Measurements from ENCODE around the gene NEK10. TPM values are rescaled to one million over a fixed set of nuclear protein-coding genes. Genes with fewer than 3 reads are reported as not detected.

Gene NEK10
- polyA plus RNA-seq, 6 donors from 2014 or later, result 0.35 TPM; not detected in 5

DNA sequence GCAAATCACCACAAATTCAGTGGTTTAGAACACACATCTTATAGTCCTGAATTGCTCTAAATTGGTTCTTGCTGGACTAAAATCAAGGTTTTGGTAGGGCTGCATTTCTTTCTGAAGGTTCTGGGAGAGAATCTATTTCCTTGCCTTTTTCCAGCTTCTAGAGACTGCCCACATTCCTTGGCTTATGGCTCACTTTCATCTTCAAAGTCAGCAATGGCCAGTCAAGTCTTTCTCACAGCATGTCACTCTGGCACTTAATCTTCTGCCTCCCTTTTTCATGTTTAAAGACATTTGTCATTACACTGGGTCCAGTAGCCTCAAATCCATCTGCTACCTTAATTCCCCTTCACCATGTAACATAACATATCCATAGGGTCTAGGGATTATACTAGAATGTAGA, 149.0 kb downstream of the NEK10 start:
- Mint-ChIP-seq H3K27me3 (no peaks in the 10 kb centered on the region), H3K4me3 (no peak overlapping the region), H3K27ac (no peak overlapping the region), H3K36me3 (no peaks in the 10 kb centered on the region), H3K9me3 (peaks cover 0 to 5% (median 0%) of the 10 kb centered on the region in 7 donors), H3K4me1 (no peaks in the 10 kb centered on the region)
- ATAC-seq (ENCODE audit: low read depth in 2 of 2) (no peak), DNase-seq (no peak)

GRCh38 chr3:27219127-27219845, 149.9 kb downstream of the NEK10 start:
- Mint-ChIP-seq H3K27me3 (no peaks in the 10 kb centered on the region), H3K4me3 (no peak overlapping the region), H3K9me3 (peaks cover 0 to 5% (median 0%) of the 10 kb centered on the region in 7 donors), H3K36me3 (no peaks in the 10 kb centered on the region), H3K27ac (no peak overlapping the region), H3K4me1 (no peaks in the 10 kb centered on the region)
- DNase-seq, result no peak
- ATAC-seq (ENCODE audit: low read depth in 2 of 2), result no peak

DNA sequence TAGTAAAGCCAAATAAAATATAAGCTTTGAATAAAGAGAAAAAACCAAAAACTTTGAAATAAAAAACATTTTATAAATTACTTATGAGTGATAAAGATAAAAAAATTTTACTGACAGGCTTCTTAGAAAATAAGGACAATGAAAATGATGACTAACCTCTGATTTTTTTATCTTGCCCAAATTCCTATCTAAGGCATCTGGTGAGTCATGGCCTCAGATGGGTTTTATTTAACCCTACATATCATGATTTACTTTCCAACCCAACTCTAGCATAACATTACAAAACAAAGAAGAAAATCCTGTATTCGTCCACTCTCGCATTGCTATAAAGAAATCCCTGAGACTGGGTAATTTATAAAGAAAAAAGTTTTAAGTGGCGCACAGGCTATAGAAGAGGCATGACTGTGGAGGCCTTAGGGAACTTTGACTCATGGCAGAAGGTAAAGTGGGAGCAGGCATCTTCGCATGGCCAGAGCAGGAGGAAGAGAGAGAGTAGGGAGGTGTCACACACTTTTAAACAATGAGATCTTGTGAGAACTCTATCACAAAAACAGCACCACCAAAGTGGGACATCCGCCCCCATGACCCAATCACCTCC, 152.1 kb downstream of the NEK10 start:
- H3K27ac Mint-ChIP-seq, result peak overlapping the region in 1 of 6 donors; percentile 5
- H3K9me3 Mint-ChIP-seq, result peaks cover 0 to 5% (median 0%) of the 10 kb centered on the region in 7 donors
- no peak overlapping the region for H3K4me3 Mint-ChIP-seq

GRCh38 chr3:27216295-27216855, 152.8 kb downstream of the NEK10 start:
- ATAC-seq (ENCODE audit: low read depth in 2 of 2) (no peak), DNase-seq (no peak)
- Mint-ChIP-seq H3K27ac (peak overlapping the region in 1 of 6 donors; percentile 35), H3K9me3 (peaks cover 0 to 5% (median 0%) of the 10 kb centered on the region in 7 donors), H3K27me3 (no peaks in the 10 kb centered on the region), H3K4me1 (no peaks in the 10 kb centered on the region), H3K36me3 (no peaks in the 10 kb centered on the region), H3K4me3 (no peak overlapping the region)

More for the DNA sequence above, 152.1 kb downstream of the NEK10 start:
- H3K27me3 Mint-ChIP-seq, result no peaks in the 10 kb centered on the region
- no peaks in the 10 kb centered on the region for H3K4me1 Mint-ChIP-seq
- no peaks in the 10 kb centered on the region for H3K36me3 Mint-ChIP-seq
- DNase-seq (no peak), ATAC-seq (ENCODE audit: low read depth in 2 of 2) (no peak)

- Mint-ChIP-seq H3K27me3 (no peaks in the 10 kb centered on the region), H3K36me3 (no peaks in the 10 kb centered on the region), H3K4me1 (no peaks in the 10 kb centered on the region), H3K4me3 (no peak overlapping the region), H3K27ac (no peak overlapping the region), H3K9me3 (peaks cover 0 to 4% (median 0%) of the 10 kb centered on the region in 7 donors)
- no peak for ATAC-seq (ENCODE audit: low read depth in 2 of 2)
- no peak for DNase-seq
These were observed 155.7 kb downstream of the NEK10 start for GRCh38 chr3:27213450-27213849.

DNA sequence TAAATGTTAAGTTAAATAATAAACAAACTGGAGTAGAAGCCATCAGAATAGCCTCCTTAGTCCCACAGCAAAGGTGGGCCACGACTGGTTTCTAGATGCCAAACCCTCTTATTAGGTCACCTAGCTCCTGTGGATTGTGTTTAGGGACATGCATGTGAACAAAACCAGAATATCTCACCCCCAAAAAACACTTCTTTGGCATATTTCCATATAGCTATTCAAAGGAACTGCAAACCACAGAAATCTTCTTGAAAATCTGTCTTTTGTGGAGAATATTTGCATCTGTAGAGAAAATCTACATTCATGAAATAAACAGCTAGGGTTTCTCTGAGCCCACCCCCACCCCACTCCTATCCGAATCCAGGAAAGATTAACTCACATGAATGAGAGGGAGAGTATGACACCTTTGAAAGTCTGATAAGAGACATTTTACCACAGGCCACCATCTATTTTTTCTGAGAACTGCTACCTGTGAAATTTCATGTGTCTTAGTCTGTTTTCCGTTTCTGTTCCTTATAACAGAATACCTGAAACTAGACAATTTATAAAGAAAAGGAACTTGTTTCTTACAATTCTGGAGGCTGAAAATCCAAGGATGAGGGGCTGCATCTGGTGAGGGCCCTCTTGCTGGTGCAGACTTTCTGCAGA, 159.4 kb downstream of the NEK10 start:
- Mint-ChIP-seq H3K4me1 (no peaks in the 10 kb centered on the region), H3K9me3 (peaks cover 0 to 8% (median 4%) of the 10 kb centered on the region in 7 donors), H3K27ac (no peak overlapping the region), H3K4me3 (no peak overlapping the region), H3K36me3 (peaks cover 0 to 4% of the 10 kb centered on the region in 2 donors), H3K27me3 (no peaks in the 10 kb centered on the region)
- ATAC-seq (ENCODE audit: low read depth in 2 of 2) (no peak), DNase-seq (no peak)

- H3K36me3 Mint-ChIP-seq, result peaks cover 0 to 4% of the 10 kb centered on the region in 2 donors
- peaks cover 0 to 8% (median 4%) of the 10 kb centered on the region in 7 donors for H3K9me3 Mint-ChIP-seq
- DNase-seq (no peak), ATAC-seq (ENCODE audit: low read depth in 2 of 2) (no peak)
- H3K4me3 Mint-ChIP-seq, result no peak overlapping the region
- no peaks in the 10 kb centered on the region for H3K27me3 Mint-ChIP-seq
- no peaks in the 10 kb centered on the region for H3K4me1 Mint-ChIP-seq
- H3K27ac Mint-ChIP-seq, result no peak overlapping the region
These were observed 160.1 kb downstream of the NEK10 start for GRCh38 chr3:27208961-27209616.

GRCh38 chr3:27202959-27203358, 166.2 kb downstream of the NEK10 start:
- H3K27ac Mint-ChIP-seq, result no peak overlapping the region
- H3K4me1 Mint-ChIP-seq, result no peaks in the 10 kb centered on the region

GRCh38 chr3:27201492-27201891, 167.7 kb downstream of the NEK10 start:
- Mint-ChIP-seq H3K4me3 (no peak overlapping the region), H3K4me1 (no peaks in the 10 kb centered on the region), H3K36me3 (peaks cover 0 to 3% of the 10 kb centered on the region in 2 donors), H3K27ac (no peak overlapping the region), H3K9me3 (peaks cover 0 to 17% (median 9%) of the 10 kb centered on the region in 7 donors), H3K27me3 (no peaks in the 10 kb centered on the region)
- no peak for DNase-seq
- no peak for ATAC-seq (ENCODE audit: low read depth in 2 of 2)

More at GRCh38 chr3:27202959-27203358, 166.2 kb downstream of the NEK10 start:
- peaks cover 0 to 4% of the 10 kb centered on the region in 2 donors for H3K36me3 Mint-ChIP-seq
- no peaks in the 10 kb centered on the region for H3K27me3 Mint-ChIP-seq
- DNase-seq, result no peak
- no peak for ATAC-seq (ENCODE audit: low read depth in 2 of 2)
- no peak overlapping the region for H3K4me3 Mint-ChIP-seq
- H3K9me3 Mint-ChIP-seq, result peaks cover 3 to 16% (median 8%) of the 10 kb centered on the region in 7 donors

DNA sequence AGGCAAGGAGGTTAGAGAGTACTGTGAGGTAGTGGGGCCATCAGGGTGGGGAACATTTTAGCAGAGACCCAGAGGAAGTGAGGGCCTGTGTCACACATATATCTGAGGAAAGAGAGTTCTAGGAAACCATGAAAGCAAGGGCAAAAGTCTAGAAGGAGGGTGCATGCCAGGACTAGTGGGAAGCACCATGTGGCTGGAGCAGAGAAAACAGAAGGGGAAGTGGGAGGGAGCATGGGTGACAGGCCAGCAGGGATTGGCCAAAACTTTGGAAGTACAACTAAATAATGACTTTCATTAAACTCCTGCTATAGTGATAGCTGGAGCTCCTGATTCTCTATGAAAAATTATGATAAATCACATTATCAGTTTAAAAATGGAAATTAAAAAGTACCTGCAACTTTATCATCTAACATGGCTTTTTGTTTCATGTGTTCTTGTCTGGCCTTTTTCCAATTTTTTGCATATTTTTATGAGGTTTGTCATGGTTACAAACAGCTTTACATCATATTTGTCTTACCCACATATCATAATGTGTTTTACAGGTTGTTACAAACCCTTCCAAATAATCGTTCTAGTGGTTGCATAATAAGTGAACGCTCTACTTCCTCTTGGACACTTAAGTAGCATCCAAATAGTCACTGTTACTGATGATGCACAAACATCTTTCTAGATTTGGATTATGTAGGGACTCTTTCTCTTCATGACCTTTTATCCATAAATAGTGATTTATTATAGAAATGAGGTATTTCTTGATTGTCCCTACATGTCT, 168.3 kb downstream of the NEK10 start:
- Mint-ChIP-seq H3K9me3 (peaks cover 0 to 17% (median 8%) of the 10 kb centered on the region in 7 donors), H3K4me1 (no peaks in the 10 kb centered on the region), H3K36me3 (no peaks in the 10 kb centered on the region), H3K4me3 (no peak overlapping the region), H3K27ac (no peak overlapping the region), H3K27me3 (no peaks in the 10 kb centered on the region)
- ATAC-seq (ENCODE audit: low read depth in 2 of 2) (no peak), DNase-seq (no peak)

DNA sequence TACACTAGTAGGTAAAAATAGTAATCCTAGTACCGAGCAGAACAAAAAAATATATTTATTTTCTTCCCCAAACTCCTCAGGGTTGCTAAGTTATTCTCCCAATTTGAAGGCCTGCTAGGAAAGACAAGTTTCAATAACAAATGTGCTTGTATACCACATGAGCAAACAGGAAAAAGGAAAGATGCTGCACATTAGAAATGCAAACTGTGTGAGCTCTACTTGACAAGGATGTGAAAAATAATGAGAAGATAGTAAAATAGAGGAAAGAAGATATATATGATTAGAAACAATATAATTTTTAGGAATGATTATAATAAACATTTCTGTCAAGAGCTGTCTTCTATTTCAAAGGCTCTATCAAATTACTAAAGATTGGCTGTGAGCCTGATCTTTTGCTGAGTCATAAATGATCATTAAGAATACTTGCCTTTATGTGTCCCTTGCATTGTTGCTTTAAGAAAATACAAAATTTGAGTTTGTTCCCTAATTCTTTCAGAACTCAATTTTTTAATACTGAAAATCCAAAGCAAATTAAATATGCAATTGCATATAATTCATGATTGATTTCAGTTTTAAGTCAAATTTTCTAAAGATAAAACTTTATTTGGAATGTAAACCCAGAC, 174.2 kb downstream of the NEK10 start:
- H3K36me3 Mint-ChIP-seq, result no peaks in the 10 kb centered on the region
- no peak overlapping the region for H3K4me3 Mint-ChIP-seq
- H3K4me1 Mint-ChIP-seq, result no peaks in the 10 kb centered on the region
- ATAC-seq (ENCODE audit: low read depth in 2 of 2) (no peak), DNase-seq (no peak)
- peaks cover 0 to 12% (median 5%) of the 10 kb centered on the region in 7 donors for H3K9me3 Mint-ChIP-seq
- no peak overlapping the region for H3K27ac Mint-ChIP-seq
- peaks cover 0 to 5% (median 0%) of the 10 kb centered on the region in 3 donors for H3K27me3 Mint-ChIP-seq

- Mint-ChIP-seq H3K9me3 (peaks cover 0 to 5% (median 2%) of the 10 kb centered on the region in 7 donors), H3K27ac (no peak overlapping the region), H3K4me3 (no peak overlapping the region), H3K36me3 (no peaks in the 10 kb centered on the region), H3K4me1 (no peaks in the 10 kb centered on the region), H3K27me3 (peaks cover 0 to 5% (median 0%) of the 10 kb centered on the region in 3 donors)
- ATAC-seq (ENCODE audit: low read depth in 2 of 2) (no peak), DNase-seq (no peak)
These were observed 176.1 kb downstream of the NEK10 start for GRCh38 chr3:27193056-27193455.

Measured in naive B cell (primary cell).